22Rv1 (cell line): ENCODE results near the gene CD8B.

ENCODE experiments used
- H3K27ac ChIP-seq: fragments of 450-650 bp; 2 replicates; pipeline ENCODE4 v1.5.1; 2017
- ZFX ChIP-seq: fragments of 450-650 bp; IDR thresholded peaks from 2 replicates; pipeline ENCODE4 v1.6.1; 2017; ENCODE audit warnings: antibody characterized with exemption, borderline replicate concordance
- TF ChIP-seq, protein P1 (sequence below): fragments of 450-650 bp; IDR thresholded peaks from 2 replicates; pipeline ENCODE4 v1.5.1; 2017; ENCODE audit warnings: mild to moderate bottlenecking

Gene CD8B

DNA sequence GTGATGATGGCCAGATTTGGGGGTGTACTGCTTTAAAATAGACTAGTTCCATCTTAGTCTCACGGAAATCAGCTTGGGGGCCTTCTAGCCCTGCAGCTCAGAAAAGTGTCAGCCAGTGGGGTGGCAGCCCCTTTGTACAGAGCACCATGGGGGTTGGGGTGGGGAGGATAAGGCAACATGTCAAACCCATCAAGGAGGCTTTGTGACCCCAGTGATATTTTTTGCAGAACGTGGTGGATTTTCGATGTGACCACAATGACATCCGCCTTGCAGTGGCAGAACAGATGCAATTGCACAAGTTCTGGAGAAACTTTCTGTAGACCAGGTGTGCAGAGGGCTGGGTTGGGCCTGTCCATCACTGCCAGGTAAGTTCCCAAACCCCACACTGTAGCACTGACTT lies 67.9 kb downstream of the CD8B start:
- H3K27ac ChIP-seq: no peak overlapping the region
- TF ChIP-seq ZFX: no peak
- TF ChIP-seq, protein P1, sequence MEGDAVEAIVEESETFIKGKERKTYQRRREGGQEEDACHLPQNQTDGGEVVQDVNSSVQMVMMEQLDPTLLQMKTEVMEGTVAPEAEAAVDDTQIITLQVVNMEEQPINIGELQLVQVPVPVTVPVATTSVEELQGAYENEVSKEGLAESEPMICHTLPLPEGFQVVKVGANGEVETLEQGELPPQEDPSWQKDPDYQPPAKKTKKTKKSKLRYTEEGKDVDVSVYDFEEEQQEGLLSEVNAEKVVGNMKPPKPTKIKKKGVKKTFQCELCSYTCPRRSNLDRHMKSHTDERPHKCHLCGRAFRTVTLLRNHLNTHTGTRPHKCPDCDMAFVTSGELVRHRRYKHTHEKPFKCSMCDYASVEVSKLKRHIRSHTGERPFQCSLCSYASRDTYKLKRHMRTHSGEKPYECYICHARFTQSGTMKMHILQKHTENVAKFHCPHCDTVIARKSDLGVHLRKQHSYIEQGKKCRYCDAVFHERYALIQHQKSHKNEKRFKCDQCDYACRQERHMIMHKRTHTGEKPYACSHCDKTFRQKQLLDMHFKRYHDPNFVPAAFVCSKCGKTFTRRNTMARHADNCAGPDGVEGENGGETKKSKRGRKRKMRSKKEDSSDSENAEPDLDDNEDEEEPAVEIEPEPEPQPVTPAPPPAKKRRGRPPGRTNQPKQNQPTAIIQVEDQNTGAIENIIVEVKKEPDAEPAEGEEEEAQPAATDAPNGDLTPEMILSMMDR: no peak

DNA sequence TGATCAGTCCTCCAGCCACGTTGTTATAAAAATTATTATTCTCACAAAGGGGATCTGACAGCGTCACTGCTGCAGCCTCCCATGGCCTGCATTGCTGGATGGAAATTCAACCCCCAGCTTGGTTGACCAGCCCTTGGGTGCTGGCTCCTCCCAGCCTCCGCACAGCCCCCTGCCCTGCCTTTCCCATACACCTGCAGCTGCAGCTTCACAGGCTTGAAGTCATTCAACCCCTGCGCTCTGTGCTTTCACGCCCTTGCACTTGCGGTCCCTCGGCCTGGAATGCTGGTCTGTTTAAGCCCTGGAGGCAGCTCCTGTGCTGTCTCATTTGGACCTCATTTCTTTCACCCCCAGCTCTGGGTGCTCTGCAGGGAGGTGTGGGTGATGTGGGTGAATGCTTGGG lies 70.1 kb downstream of the CD8B start:
- H3K27ac ChIP-seq: no peak overlapping the region
- TF ChIP-seq, protein P1: no peak

DNA sequence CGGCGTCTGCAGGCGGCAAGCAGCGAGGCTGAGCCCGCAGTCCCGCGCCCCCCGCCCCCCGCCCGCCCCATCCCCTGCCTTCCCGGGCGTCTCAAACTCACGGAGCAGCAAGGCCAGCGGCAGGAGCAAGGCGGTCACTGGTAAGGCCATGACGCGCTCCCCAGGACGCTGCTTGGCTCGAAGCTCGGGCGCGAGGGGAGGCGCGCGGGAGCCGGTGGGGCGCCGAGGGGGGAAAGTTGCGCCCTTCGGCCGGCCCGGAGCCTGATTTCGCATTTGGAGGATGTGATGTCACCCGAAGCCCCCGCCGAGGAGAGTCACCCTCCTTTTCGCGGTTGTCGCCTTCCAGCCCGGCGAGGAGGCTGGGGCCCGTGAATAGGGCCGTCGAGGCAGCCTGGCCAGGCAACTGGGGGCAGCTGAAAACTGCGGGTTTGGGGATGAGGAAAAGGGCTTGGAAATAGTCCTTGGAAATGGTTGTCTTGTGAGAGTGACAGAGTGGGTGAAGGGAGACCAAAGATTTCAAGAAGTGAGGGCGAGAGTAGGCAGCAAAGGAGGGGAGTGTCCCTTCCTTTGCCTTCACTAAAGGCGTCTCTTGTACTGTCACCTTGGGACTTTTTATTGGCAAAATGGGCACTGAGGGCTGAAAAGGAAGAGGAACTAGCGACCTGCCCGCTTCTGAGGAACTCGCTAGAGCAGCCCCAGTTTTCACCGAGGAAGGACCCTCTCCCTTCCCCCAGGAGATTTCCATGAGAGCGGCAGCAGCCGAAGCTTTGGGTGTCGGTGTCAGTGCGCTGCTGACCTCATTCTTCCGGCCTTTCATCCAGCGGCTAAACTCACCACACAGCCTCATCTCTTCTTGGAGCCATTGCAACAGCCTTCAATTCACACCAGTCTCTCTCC lies 70.8 kb downstream of the CD8B start, which contains the start of gene CD8A:
Gene CD8A (minus strand): TSS at position 238 of the 897 bp plus-strand sequence. CDS start 88 bp downstream, at position 150.
- no peak within 1 kb of the TSS for H3K27ac ChIP-seq
- TF ChIP-seq ZFX: no peak
- TF ChIP-seq, protein P1: no peak

DNA sequence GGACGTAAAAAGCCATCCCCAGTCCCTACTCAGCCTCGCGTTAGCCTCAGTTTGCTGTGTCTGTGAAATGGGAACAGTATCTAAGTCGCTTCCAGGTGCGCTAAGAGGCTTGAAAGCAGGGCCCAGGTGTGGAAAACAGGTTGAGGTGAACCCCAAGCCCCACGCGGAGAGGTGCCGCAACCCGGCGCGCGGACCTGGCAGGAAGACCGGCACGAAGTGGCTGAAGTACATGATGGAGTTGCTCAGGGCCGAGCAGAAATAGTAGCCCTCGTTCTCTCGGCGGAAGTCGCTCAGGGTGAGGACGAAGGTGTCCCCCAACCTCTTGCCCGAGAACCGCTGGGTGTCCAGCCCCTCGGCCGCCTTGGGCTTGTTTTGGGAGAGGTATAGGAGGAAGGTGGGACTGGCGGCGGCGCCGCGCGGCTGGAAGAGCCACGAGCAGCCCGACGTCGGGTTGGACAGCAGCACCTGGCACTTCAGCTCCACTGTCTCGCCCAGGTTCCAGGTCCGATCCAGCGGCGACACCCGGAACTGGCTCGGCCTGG lies 71.5 kb downstream of the CD8B start:
- no peak for TF ChIP-seq ZFX
- TF ChIP-seq, protein P1: no peak
- H3K27ac ChIP-seq: no peak overlapping the region

DNA sequence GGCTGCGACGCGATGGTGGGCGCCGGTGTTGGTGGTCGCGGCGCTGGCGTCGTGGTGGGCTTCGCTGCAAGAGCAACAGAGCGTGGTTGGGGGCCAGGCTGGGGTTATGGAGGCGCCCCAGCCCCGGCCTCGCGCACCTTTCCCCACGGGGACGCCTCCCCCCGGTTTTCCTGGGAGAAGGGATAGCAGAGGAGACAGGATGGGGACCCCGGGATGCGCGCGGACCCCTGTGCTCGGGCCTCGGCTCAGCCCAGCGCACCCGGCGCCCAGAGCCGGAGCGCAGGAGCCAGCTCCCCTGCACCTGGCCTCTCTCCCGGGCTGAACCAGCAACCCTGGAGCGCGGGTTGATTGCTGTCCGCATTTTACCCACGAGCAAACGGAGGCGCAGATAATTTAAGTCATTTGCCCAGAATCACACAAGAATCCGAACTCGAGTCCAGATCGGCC lies 72.0 kb downstream of the CD8B start:
- TF ChIP-seq, protein P1: no peak
- no peak for TF ChIP-seq ZFX

DNA sequence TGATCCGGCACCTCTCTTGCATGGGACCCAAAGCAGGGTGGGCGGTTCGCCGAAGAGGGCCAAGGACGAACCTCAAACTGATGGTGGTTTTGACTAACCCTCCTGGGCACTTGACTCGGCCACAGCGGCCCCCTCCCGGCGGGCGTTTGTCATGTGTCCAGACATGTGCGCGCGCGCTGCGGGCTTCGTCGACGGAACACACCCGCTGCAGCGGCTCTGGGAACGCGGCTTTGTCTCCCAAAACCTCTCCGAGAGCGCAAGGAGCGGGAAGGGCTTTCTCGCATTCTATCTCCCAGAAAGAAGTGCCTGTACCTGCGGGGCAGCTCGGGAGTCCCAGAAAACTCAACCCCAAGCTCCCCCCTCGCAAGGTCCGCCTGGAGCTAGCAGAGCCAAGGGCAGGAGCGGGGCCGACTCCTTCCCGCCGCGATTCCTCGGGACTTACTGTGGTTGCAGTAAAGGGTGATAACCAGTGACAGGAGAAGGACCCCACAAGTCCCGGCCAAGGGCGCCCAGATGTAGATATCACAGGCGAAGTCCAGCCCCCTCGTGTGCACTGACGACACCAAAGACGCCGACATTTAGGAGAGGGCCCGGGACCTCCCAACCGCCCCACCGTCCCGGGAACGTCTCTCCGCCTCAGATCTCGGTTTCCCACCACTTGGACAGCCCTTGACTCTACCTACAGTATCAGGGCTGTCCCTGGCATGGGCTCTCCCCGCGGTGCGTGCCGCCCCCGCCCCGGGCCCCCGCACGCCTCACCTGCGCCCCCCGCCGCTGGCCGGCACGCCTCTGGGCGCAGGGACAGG lies 72.6 kb downstream of the CD8B start:
- TF ChIP-seq ZFX: no peak
- TF ChIP-seq, protein P1: no peak
- no peak overlapping the region for H3K27ac ChIP-seq

More for the DNA sequence above, 72.0 kb downstream of the CD8B start:
- no peak overlapping the region for H3K27ac ChIP-seq
